ENCODE measurements around the gene SFMBT2.
A peak's percentile ranks its signal among the peaks of the same experiment; 100 is the strongest.

DNA sequence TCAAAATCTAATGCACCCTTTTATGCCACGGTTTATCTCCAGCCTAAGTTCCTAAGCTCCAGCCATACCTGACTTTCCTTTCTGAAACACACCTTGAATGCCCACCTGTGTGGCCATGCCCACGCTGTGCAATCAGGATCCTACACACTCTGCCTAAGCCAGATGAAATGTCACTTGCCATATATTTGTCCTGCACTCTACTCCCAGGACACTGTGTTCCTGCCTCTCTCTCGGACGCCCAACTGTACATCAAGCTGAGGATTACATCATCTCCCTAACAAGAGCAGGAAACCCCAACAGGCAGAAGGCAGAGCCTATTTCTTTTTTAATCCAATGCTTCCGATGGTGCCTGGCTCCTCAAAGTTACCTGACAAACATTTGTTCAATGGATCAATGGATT, 214.6 kb downstream of the SFMBT2 start:
- TF ChIP-seq, protein P1, sequence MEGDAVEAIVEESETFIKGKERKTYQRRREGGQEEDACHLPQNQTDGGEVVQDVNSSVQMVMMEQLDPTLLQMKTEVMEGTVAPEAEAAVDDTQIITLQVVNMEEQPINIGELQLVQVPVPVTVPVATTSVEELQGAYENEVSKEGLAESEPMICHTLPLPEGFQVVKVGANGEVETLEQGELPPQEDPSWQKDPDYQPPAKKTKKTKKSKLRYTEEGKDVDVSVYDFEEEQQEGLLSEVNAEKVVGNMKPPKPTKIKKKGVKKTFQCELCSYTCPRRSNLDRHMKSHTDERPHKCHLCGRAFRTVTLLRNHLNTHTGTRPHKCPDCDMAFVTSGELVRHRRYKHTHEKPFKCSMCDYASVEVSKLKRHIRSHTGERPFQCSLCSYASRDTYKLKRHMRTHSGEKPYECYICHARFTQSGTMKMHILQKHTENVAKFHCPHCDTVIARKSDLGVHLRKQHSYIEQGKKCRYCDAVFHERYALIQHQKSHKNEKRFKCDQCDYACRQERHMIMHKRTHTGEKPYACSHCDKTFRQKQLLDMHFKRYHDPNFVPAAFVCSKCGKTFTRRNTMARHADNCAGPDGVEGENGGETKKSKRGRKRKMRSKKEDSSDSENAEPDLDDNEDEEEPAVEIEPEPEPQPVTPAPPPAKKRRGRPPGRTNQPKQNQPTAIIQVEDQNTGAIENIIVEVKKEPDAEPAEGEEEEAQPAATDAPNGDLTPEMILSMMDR (IDR thresholded peaks at IDR 0.05): no peak
- TF ChIP-seq POLR2AphosphoS5 (IDR thresholded peaks at IDR 0.05): peak; percentile 67

All from prostate gland (tissue), 2 donors.